GM23338 (cell line): ENCODE measurements around the gene NFATC1. TPM values are rescaled to one million over a fixed set of nuclear protein-coding genes. Genes with fewer than 3 reads are reported as not detected.

Experiments used
- CTCF ChIP-seq, 2 experiments: fragments of 200-600 bp in 1 of 2; sonication (generic) in 1 of 2; conservative IDR thresholded peaks; 2 replicates each; pipeline versions ENCODE4 v1.5.1 to v1.6.1; 2016 to 2017; ENCODE audit warnings: antibody characterized with exemption in 2 of 2, low read depth in 2 of 2, mild to moderate bottlenecking in 2 of 2, moderate library complexity in 1 of 2
- EZH2phosphoT487 ChIP-seq: fragments of 200-600 bp; sonication (generic); IDR thresholded peaks from one replicate; pipeline ENCODE4 v1.8.1; 2018; ENCODE audit warnings: antibody characterized with exemption; ENCODE audit not compliant: unreplicated experiment
- JUNB ChIP-seq: IDR thresholded peaks from one replicate; pipeline ENCODE4 v1.6.1; 2016; ENCODE audit warnings: antibody characterized with exemption; ENCODE audit not compliant: unreplicated experiment
- NANOG ChIP-seq: IDR thresholded peaks from 2 replicates; pipeline ENCODE4 v1.6.1; 2016; ENCODE audit warnings: antibody characterized with exemption, borderline replicate concordance
- ZNF462 ChIP-seq: fragments of 250-450 bp; sonication (Bioruptor Pico); IDR thresholded peaks from 2 replicates; pipeline ENCODE4 v1.5.0; 2020; ENCODE audit warnings: mild to moderate bottlenecking, moderate library complexity
- polyA plus RNA-seq: library from polyadenylated mRNA; unstranded; fragments of >200 nt; fragmentation: Nextera tagmentation; extraction: Ambion mirVana; gene quantifications from 2 replicates; pipeline ENCODE4 v1.2.1, GENCODE V29; 2016
- total RNA-seq: library from RNA; depleted of rRNA; stranded (reverse); fragments of >200 nt; shearing (Covaris generic); gene quantifications from 2 replicates; pipeline ENCODE4 v1.2.3, GENCODE V29; 2014

The NFATC1 gene
- total and polyA plus RNA-seq, 2 experiments from 2014 or later: 3.9 to 6.4 TPM

GRCh38 chr18:79525556-79526467 lies 130.1 kb downstream of the NFATC1 start (continued):
- TF ChIP-seq ZNF462 (CRISPR knock-in tag) (no peak), CTCF (conservative IDR thresholded peaks at IDR 0.05; ENCODE audit: low read depth in 2 of 2) (no peak), JUNB (no peak), NANOG (no peak), EZH2phosphoT487 (no peak)
